HG02798 (cell line): ENCODE data around the gene HS3ST3A1.
"Not testable (repeated sequence)": the region's sequence is repeated elsewhere in the genome, so short reads cannot be mapped to it uniquely, and the experiment has no call there.

Source experiments
- ATAC-seq: cut with Tn5 transposase; IDR thresholded peaks from one replicate; pipeline ENCODE4 v1.9.1; 2021; ENCODE audit warnings: mild to moderate bottlenecking; ENCODE audit not compliant: unreplicated experiment, poor library complexity

HS3ST3A1 gene

GRCh38 chr17:13576661-13577526, 24.8 kb downstream of the HS3ST3A1 start:
- no peak for ATAC-seq

GRCh38 chr17:13575922-13576419, 25.8 kb downstream of the HS3ST3A1 start:
- no peak for ATAC-seq

GRCh38 chr17:13575466-13575865, 26.3 kb downstream of the HS3ST3A1 start:
- ATAC-seq: no peak

- no peak for ATAC-seq
Measured at GRCh38 chr17:13572581-13572980, 29.1 kb downstream of the HS3ST3A1 start.

GRCh38 chr17:13569398-13570123, 32.2 kb downstream of the HS3ST3A1 start:
- ATAC-seq: no peak

GRCh38 chr17:13568582-13569397, 32.9 kb downstream of the HS3ST3A1 start:
- no peak for ATAC-seq

GRCh38 chr17:13563866-13564265, 37.9 kb downstream of the HS3ST3A1 start:
- ATAC-seq: no peak

GRCh38 chr17:13562271-13562800, 39.4 kb downstream of the HS3ST3A1 start:
- ATAC-seq: no peak

- no peak for ATAC-seq
Measured at GRCh38 chr17:13561606-13562270, 40.0 kb downstream of the HS3ST3A1 start.

GRCh38 chr17:13560935-13561334, 40.8 kb downstream of the HS3ST3A1 start:
- no peak for ATAC-seq

- no peak for ATAC-seq
Measured at GRCh38 chr17:13558588-13558987, 43.1 kb downstream of the HS3ST3A1 start.

- no peak for ATAC-seq
Measured at GRCh38 chr17:13557077-13557476, 44.7 kb downstream of the HS3ST3A1 start.

GRCh38 chr17:13554231-13554630, 47.5 kb downstream of the HS3ST3A1 start:
- no peak for ATAC-seq

GRCh38 chr17:13550291-13550690, 51.4 kb downstream of the HS3ST3A1 start:
- no peak for ATAC-seq

GRCh38 chr17:13548576-13548975, 53.2 kb downstream of the HS3ST3A1 start:
- not testable (repeated sequence) for ATAC-seq

GRCh38 chr17:13546851-13547250, 54.9 kb downstream of the HS3ST3A1 start:
- no peak for ATAC-seq

GRCh38 chr17:13545941-13546340, 55.8 kb downstream of the HS3ST3A1 start:
- no peak for ATAC-seq

- ATAC-seq: no peak
Measured at GRCh38 chr17:13544765-13545164, 57.0 kb downstream of the HS3ST3A1 start.

- no peak for ATAC-seq
Measured at GRCh38 chr17:13544292-13544691, 57.4 kb downstream of the HS3ST3A1 start.

- no peak for ATAC-seq
Measured at GRCh38 chr17:13542636-13543035, 59.1 kb downstream of the HS3ST3A1 start.
